ENCODE measurements around the gene VSIG2.

The VSIG2 gene

GRCh38 chr11:124748481-124749343 is 3.3 kb downstream of the VSIG2 start:
- DNase-seq (ENCODE audit: low read depth in 3 of 3, low spot score in 1 of 3) = no peak

- DNase-seq (ENCODE audit: low read depth in 3 of 3, low spot score in 1 of 3) = no peak
These were observed 4.0 kb downstream of the VSIG2 start for GRCh38 chr11:124748100-124748418.

GRCh38 chr11:124747406-124748099 is 4.5 kb downstream of the VSIG2 start:
- no peak for DNase-seq (ENCODE audit: low read depth in 3 of 3, low spot score in 1 of 3)

GRCh38 chr11:124746621-124747243 is 5.3 kb downstream of the VSIG2 start:
- peak; percentile 45 to 71 (median 64) for DNase-seq (ENCODE audit: low read depth in 3 of 3, low spot score in 1 of 3)

GRCh38 chr11:124745835-124746620 is 6.0 kb downstream of the VSIG2 start:
- DNase-seq (ENCODE audit: low read depth in 3 of 3, low spot score in 1 of 3) = no peak

GRCh38 chr11:124745270-124745834 is 6.7 kb downstream of the VSIG2 start:
- DNase-seq (ENCODE audit: low read depth in 3 of 3, low spot score in 1 of 3) = no peak

GRCh38 chr11:124743050-124743449 is 9.0 kb downstream of the VSIG2 start:
- no peak for DNase-seq (ENCODE audit: low read depth in 3 of 3, low spot score in 1 of 3)

GRCh38 chr11:124742555-124742954 is 9.5 kb downstream of the VSIG2 start:
- DNase-seq (ENCODE audit: low read depth in 3 of 3, low spot score in 1 of 3) = no peak

- DNase-seq (ENCODE audit: low read depth in 3 of 3, low spot score in 1 of 3) = no peak
These were observed 11.7 kb downstream of the VSIG2 start for GRCh38 chr11:124740277-124740882.

- DNase-seq (ENCODE audit: low read depth in 3 of 3, low spot score in 1 of 3) = peak; percentile 46 to 66 (median 63)
These were observed 12.4 kb downstream of the VSIG2 start, which contains the start of gene NRGN for GRCh38 chr11:124739479-124740276. NRGN (plus strand) TSS chr11:124739942; CDS start chr11:124740085, 143 bp downstream.

GRCh38 chr11:124738713-124739478 is 13.2 kb downstream of the VSIG2 start:
- no peak for DNase-seq (ENCODE audit: low read depth in 3 of 3, low spot score in 1 of 3)

GRCh38 chr11:124737638-124738305 is 14.3 kb downstream of the VSIG2 start:
- no peak for DNase-seq (ENCODE audit: low read depth in 3 of 3, low spot score in 1 of 3)

GRCh38 chr11:124736736-124737135 is 15.3 kb downstream of the VSIG2 start:
- DNase-seq (ENCODE audit: low read depth in 3 of 3, low spot score in 1 of 3) = no peak

- no peak for DNase-seq (ENCODE audit: low read depth in 3 of 3, low spot score in 1 of 3)
These were observed 19.8 kb downstream of the VSIG2 start for GRCh38 chr11:124732230-124732629.

- DNase-seq (ENCODE audit: low read depth in 3 of 3, low spot score in 1 of 3) = no peak
These were observed 22.5 kb downstream of the VSIG2 start for GRCh38 chr11:124729571-124729970.

- no peak for DNase-seq (ENCODE audit: low read depth in 3 of 3, low spot score in 1 of 3)
These were observed 23.9 kb downstream of the VSIG2 start for GRCh38 chr11:124728134-124728533.

GRCh38 chr11:124727474-124727873 is 24.6 kb downstream of the VSIG2 start:
- DNase-seq (ENCODE audit: low read depth in 3 of 3, low spot score in 1 of 3) = no peak

- no peak for DNase-seq (ENCODE audit: low read depth in 3 of 3, low spot score in 1 of 3)
These were observed 26.3 kb downstream of the VSIG2 start for GRCh38 chr11:124725719-124726105.

Data from stimulated activated CD4-positive, alpha-beta T cell treated with anti-CD3 and anti-CD28 coated beads, TNF-alpha, amount 100 ng/mL, for 1 hour (primary cell).